HG03432 (cell line): ENCODE data around the gene GALM.
"Not testable (repeated sequence)": the region's sequence is repeated elsewhere in the genome, so short reads cannot be mapped to it uniquely, and the experiment has no call there.

Experiments used
- ATAC-seq: cut with Tn5 transposase; IDR thresholded peaks from one replicate; pipeline ENCODE4 v1.9.1; 2021; ENCODE audit warnings: mild to moderate bottlenecking, moderate library complexity; ENCODE audit not compliant: unreplicated experiment

Gene GALM

DNA sequence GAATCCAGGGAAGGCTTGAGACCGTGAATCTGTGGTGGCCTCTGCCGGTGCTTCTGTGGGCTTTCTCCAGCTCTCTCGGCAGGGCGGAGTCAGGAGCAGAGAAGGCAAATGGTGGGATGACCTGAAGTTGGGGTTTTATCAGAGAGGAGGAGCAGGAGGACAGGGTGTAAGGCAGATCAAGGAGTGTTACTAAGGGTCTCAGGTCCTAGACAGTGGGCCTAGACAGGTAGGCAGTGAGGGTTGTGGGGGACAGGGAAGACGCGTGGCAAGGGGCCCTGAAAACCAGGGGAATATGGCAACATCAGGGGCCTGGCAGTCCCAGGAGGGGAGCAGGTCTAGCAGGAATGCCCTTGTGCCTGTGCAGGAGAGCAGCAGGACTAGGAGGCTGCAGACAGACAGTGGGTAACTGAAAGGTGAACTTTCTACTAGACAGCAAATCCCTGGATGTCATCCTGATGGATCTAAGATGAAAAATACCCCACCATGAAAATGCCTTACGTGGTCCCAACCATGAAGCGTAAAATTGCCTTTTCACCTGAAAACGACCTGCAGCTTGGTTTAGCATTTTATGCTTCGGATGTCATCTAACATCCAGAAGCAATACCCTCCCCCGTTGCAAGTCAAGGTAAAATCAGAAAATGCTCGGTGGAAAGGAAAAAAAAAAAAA, 43.1 kb downstream of the GALM start:
- no peak for ATAC-seq

DNA sequence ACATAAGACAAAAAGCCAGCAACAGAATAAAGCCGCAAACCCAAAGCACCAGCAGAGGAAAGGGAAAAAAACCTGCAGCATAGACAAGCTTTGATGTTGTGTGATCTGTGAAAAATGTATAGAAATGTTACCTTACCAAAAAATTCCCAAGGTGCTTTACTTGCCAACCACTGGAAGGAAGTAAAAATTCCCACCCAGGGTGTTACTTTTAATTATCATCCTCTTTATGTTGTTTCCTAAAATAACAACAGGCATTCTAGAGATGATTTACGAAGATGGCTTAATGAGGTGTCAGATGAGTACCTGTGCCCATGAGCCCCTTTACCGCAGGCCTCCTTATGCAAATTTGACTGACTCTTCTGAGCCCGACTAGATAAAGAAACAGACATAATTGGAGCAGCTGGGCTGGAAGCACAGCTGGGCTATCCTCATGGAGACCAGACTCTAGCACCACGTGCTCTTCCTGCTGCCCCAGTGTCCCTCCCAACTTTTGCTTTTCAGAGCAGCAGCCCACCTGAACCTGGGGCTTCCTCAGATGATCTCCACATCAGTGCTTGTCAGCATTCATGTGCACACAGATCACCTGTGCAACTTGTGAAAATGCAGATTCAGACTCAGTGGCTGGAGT, 43.8 kb downstream of the GALM start:
- peak; percentile 59 for ATAC-seq

DNA sequence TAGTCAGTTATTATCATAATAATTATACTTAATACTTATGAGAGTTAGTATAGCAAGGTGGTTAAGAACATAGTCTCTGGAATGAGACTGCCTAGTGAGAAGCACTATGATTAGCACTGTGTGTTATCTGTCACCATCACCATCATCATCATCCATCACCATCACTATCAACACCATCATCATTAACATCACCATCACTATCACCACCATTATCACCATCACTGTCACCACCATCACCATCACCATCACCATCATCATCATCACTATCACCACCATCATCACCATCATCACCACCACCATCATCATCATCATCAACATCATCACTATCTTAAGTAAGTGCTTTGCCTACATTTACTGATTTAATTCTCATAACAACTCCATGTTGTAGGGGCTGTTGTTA, 45.6 kb downstream of the GALM start:
- ATAC-seq = no peak

DNA sequence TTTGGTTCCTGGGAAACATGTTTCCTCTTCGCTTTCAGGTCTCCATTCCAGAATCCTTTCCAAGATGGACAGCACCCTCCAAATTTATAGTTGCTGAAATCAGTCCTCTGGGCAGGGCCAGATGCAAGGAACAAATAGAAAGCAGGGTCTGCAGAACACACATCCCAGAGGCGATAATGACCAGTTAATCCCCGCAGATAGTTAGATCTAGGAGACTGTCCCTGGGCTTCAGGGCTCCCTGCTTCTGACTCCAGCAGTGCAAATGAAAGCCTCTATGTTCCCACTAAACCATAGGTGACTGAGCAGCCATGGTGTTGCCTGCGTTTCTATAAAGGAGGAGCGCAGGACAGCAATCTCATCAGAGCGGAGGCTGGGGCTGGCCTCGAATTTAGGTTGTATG, 46.5 kb downstream of the GALM start:
- no peak for ATAC-seq

DNA sequence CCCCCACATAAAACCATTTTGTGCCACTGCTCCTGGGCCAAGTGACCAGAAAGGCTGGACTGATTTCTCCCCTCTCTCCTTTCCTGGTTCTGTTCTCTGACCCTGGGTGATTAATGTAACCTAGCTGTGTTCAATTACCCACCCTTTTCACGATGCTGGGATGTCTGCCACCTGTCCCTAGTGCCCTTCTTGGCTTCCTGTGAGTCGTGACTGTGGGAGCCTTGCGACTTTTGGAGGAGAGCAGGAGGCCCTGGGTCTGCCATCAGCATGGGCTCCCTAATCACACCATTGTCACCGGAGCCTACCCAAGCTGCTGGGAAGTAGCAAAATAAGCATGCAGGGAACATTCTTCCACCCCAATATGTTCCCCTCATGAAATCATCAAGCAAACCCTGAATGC, 47.0 kb downstream of the GALM start:
- ATAC-seq = no peak

DNA sequence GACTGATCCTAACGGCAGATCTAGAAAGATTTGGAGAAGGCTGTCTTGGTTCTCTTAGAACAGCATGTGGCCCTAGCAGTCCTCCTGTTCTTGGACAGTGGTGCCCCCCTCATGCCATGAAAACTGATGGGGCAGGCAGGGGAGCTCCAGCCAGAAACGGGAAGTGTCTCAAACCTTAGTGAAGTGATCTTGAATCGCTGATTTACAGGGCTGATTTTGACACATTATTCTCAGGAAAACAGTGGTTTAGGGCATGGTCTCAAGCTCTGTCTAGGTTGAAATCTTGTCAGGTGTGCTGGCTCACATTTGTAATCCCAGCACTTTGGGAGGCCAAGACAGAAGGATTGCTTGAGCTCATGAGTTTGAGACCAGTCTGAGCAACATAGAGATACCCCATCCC, 47.4 kb downstream of the GALM start:
- ATAC-seq = no peak

DNA sequence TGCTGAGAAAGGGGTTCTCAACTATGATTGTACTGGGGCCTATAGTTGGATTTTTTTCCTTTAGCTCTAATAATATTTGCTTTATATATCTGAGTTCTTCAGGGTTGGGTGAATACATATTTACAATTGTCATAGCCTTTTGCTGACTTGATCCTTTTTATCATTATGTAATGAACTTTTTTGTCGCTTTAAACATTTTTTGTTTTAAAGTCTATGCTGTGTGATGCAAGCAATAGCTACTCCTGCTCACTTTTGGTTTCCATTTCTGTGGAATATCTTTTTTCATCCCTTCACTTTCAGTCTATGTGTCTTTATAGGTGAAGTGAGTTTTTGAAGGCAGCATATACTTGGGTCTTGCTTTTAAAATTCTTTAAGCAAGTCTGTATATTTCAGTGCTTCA, 49.0 kb downstream of the GALM start:
- ATAC-seq = not testable (repeated sequence)

DNA sequence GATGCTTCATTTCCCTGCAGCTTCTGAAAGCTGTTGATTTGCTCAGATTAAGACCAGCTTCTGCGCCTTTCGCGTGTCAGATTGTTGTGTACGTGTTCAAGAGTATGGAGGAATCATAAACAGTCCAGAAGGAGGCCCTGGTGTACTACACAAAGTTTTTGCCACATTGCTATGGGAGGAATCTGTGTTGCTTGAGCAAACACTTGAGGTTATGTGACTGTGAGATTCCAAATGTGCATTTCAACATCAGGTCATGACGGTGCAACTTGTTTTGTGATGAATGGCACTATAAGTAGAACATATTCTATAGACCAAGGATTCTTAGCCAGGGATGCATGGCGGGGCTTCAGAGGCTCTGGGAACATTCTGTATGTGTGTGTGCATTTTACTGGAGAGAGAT, 50.3 kb downstream of the GALM start:
- ATAC-seq = no peak

DNA sequence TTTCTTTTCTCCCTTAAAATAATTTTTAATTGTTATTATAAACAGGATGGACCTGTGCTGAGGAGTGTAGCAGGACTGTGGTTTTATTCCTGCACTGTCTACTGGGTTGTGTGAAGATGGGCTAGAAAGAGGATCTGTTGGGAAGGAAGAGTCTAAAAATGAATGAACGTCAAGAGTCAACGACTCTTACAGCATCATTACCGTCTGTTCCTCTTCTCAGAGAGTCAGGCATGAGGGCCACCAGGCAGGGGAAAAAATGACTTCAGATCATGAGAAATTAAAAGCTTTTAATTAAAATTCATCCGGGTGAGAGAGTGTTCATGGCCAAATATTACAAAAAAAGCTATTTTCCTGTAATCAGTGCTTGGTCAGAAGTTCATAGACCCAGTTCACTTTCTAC, 52.7 kb downstream of the GALM start:
- no peak for ATAC-seq

DNA sequence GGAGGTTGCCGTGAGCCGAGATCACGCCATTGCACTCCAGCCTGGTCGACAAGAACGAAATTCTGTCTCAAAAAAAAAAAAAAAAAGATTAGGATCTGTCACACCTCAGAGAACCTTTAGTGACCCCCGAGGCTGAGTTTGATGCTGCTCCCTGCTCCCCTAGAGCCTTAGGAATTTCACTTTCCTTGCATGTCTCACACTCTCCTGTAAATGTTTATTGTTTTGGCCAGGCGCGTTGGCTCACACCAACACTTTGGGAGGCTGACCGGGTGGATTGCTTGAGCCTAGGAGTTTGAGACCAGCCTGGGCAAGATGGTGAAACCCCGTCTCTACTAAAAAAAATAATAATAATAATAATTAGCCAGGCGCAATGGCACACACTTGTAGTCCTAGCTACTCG, 53.8 kb downstream of the GALM start:
- no peak for ATAC-seq

DNA sequence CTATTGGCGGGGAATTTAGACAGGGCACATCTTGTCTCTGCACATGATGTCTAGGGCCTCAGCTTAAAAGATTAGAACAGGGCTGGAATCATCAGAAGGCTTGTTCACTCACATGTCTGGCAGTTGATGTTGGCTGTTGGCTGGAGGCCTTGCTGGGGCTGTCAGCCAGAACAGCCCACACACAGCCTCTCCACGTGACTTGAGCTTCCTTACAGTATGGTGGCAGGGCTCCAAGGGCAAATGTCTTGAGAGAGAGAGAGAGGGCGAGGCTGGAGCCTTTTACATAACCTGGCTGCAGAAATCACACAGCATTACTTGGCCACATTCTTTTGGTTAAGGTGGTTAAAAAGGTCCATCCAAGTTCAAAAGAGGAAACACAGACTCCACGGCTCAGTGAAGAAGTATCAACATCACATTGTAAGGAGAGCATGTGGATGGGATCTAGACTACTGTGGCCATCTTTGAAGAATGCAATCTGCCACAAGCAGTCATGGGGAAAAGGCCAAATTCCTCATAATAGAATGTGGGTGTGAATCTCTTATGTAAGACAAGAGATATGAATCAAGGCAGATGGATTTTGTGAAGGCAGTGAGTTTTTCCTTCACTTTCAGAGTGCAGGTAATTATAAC, 54.8 kb downstream of the GALM start:
- no peak for ATAC-seq

DNA sequence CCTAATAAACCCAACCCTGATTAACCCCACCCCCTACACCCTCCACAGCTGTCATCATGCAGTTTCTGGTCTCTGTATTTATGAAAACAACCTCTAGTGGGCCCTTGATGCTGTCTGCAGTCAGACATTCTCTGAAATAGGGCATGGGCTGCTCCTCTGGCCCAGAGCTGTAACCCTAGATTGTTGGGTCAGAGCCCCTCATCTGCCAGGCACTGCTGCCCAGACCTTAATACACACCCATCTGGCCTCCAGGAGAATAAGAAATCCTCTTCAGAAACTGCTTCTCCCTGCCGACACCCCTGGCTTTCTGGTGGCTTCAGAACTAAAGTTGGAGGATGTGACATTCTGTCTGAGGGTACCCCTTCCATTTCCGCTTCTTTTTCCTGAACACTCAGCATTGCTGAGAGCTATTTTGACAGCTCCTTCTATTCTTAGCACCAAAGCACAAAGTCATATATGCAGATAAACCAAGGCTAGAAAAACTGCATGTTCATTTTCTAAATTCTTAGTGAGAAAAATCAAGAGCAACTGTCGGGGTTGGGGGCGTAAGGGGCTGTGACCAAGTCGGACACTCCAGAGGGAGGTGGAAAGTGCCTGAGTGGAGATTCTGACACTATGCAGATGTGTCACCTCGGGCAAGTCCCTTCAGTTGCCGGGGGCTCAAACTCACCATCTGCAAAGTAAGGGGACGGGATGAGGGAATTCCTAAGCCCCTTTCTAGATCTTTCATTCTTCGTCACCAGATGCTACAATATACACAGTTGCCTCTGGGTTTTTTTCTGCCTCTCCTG, 56.6 kb downstream of the GALM start:
- peak; percentile 45 for ATAC-seq

DNA sequence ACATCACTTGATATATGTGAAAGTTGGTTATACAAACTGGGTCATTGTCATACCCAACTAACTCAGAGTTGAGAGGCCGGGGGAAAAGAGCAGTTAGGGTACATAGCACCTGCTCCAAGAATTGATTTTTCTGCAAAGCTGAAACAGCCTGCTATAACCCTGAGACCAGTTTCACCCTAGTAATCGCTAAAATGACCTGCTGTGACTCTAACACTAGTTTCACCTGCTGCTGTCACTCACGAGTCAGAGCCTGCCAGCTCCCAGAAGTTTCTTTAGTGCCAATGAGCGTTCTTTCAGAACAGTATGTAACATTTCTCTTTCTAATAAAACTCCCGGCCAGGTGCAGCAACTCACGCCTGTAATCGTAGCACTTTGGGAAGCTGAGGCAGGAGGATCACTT, 57.3 kb downstream of the GALM start:
- ATAC-seq = peak; percentile 67

DNA sequence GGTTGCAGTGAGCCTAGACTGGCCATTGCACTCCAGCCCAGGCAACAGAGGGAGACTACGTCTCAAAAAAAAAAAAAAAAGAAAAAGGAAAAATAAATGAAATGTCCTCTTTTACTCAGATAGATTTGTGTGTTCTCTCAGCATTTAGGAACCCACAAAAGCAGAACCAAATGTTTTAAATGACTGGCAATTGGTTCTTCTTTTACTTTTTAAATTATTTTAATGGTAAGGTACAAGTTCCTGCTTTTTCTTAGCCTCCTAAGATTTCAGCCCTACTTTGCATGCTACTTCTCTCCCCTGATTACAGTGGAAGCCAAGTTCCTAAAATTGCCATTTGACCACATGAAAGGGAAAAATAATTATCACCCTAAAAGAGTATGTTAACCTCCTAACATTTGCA, 61.7 kb downstream of the GALM start:
- ATAC-seq = no peak

DNA sequence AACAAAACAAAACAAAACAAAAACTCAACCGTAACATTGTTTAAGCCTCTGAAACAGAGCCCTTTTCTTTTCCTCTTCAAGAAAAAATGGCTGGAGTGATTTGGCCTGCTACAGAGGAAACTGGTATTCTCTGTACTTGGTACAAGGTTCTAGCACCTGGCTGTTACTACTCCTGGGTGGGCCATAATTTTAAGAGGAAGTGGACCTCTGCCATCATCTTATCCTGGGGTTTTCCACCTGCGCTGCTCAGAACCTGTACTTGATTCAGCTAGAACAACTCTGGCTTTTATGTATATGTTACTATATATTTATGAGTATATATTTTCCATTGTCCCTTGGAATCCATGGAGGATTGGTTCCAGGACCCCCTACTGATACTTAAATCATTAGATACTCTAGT, 62.8 kb downstream of the GALM start:
- ATAC-seq = no peak

DNA sequence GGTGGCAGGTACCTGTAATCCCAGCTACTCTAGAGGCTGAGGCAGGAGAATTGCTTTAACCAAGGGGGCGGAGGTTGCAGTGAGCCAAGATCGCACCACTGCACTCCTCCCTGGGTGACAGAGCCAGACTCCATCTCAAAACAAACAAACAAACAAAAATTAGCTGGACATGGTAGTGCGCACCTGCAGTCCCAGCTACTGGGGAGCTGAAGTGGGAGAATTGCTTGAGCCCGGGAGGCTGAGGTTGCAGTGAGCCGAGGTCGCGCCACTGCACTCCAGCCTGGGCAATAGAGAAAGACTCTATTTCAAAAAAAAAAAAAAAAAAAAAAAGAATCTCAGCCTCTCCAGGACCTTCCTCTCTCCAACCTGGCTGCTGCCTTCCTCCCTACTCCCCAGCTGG, 65.2 kb downstream of the GALM start:
- no peak for ATAC-seq

DNA sequence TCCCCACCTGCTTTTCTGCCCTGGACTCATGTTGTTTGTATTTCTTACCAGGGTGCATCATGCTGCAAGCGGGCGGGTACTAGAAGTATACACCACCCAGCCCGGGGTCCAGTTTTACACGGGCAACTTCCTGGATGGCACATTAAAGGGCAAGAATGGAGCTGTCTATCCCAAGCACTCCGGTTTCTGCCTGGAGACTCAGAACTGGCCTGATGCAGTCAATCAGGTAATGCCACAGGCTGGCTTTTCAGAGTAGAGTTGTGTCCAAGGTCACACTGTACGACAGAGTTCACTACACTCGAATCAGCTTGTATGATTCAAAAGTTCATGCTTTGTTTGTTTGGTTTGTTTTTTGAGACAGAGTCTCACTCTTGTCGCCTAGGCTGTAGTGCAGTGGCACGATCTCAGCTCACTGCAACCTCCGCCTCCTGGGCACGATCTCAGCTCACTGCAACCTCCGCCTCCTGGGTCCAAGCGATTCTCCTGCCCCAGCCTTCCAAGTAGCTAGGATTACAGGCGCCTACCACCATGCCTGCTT, 65.8 kb downstream of the GALM start:
- no peak for ATAC-seq

DNA sequence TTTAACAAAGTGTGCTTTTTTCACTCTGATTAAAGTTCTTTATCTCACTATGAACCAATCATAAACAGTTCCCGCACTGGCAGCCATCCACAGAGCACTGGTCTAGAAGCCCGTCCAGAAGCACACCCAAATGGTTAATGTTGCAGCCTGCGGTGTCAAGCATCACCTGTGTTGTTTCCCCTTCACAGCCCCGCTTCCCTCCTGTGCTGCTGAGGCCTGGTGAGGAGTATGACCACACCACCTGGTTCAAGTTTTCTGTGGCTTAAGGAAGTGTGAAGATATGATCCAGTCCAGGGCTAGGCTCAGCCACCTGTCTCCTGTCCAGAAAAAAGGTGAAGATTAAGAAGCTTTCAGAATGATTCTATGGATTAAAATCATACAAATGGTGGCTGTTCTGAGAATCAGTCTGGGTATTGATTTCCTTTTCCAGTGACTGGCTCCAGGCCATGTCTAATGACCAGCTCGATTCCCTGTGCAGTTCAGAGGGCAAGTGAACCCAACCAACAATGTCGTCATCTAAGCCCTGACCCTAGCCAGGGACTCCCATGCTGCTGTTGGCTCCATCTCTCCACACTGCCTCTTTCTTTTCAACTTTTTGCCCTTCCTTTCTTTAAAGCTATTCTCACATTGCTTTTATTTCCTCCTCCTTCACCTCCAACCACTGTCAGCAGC, 67.5 kb downstream of the GALM start:
- no peak for ATAC-seq

DNA sequence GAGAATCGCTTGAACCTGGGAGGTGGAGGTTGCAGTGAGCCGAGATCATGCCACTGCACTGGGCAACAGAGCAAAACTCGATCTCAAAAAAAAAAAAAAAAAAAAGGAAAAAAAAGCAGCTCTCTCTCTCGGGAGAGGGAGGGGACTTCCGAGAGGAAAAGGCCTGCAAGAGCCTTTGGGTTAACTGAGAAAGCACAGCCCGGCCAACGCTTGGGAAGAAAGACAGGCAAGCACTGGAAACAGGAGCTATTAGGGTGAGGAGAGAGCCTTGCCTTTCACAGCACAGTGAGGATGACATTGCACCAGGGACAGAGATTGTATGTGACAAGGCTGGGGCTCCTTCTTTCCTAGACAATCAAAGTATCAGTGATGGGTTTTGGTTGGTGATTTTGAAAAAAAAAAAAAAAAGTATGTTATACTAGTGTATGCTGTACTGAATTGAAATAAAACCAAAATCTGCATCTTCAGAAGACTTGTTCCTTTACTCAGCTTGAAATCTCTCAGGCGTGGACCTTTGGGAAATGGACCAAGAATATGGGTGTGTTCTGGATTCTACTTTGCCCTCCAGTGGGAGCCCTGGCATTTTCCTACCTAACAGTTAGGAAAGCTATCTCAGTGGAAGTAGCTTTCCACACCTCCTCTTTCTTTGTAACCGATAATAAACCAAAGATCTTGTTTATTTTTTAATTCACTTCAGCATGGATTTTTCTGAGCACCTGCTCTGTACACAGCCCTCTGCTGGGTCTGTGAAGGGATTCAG, 68.6 kb downstream of the GALM start:
- no peak for ATAC-seq

DNA sequence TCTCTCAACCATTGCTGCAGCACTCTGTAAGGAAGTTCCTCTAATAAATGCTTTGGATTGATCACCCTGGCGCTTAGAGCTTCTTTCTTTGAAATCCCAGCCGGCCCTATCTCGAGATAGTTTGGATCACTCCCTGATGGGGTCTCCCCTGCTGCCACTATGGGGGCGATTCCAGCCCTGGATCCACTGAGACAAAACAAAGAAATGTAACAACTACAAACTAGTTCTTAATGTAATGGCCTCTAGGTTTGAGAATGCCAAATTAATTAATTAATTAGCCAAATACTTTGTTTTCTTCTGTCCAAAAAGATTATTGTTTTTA, 70.0 kb downstream of the GALM start:
- ATAC-seq = no peak
